Mesenchymal stem cell (in vitro differentiated cells and primary cell): ENCODE results near the gene RPL10A.

ENCODE experiments used
- DNase-seq: peaks from one replicate; pipeline ENCODE4 v3.0.0-alpha.2; 2013
- H2AFZ ChIP-seq: one replicate; pipeline ENCODE4 v1.6.1; 2013; ENCODE audit warnings: low read depth, mild to moderate bottlenecking, control low read depth, inconsistent platforms, low read length, moderate library complexity
- H2AK5ac ChIP-seq: 2 replicates; pipeline ENCODE4 v1.6.1; 2013; ENCODE audit warnings: low read length, moderate library complexity, mild to moderate bottlenecking, inconsistent platforms; ENCODE audit not compliant: severe bottlenecking
- H2BK120ac ChIP-seq: one replicate; pipeline ENCODE4 v1.6.1; 2013; ENCODE audit warnings: low read depth, mild to moderate bottlenecking, inconsistent platforms, low read length, moderate library complexity
- H2BK12ac ChIP-seq, 2 experiments: one replicate each; pipeline ENCODE4 v1.6.1; 2013; ENCODE audit warnings: inconsistent platforms in 2 of 2, low read length in 2 of 2, mild to moderate bottlenecking in 2 of 2, moderate library complexity in 2 of 2, control low read depth in 1 of 2
- H2BK15ac ChIP-seq: one replicate; pipeline ENCODE4 v1.6.1; 2013; ENCODE audit warnings: mild to moderate bottlenecking, low read depth, inconsistent platforms; ENCODE audit not compliant: poor library complexity, severe bottlenecking
- H2BK5ac ChIP-seq: 2 replicates; pipeline ENCODE4 v1.6.1; 2013; ENCODE audit warnings: low read depth, mild to moderate bottlenecking, low read length, control low read depth, inconsistent platforms; ENCODE audit not compliant: poor library complexity, severe bottlenecking
- H3K14ac ChIP-seq, 2 experiments: one replicate each; pipeline ENCODE4 v1.6.1; 2013; ENCODE audit warnings: inconsistent platforms in 2 of 2, low read length in 2 of 2, control low read depth in 1 of 2, mild to moderate bottlenecking in 1 of 2, moderate library complexity in 1 of 2
- H3K18ac ChIP-seq, 2 experiments: one replicate each; pipeline ENCODE4 v1.6.1; 2013; ENCODE audit warnings: inconsistent platforms in 2 of 2, low read length in 2 of 2, control low read depth in 1 of 2, low read depth in 1 of 2, mild to moderate bottlenecking in 1 of 2
- H3K23ac ChIP-seq, 2 experiments: one replicate each; pipeline ENCODE4 v1.6.1; 2013; ENCODE audit warnings: inconsistent platforms in 2 of 2, low read length in 2 of 2, mild to moderate bottlenecking in 2 of 2, moderate library complexity in 2 of 2, control low read depth in 1 of 2
- H3K27ac ChIP-seq: 2 replicates; pipeline ENCODE4 v1.5.1; 2013; ENCODE audit warnings: mild to moderate bottlenecking, moderate library complexity, low read length, control low read depth, inconsistent platforms; ENCODE audit not compliant: poor library complexity, severe bottlenecking
- H3K27me3 ChIP-seq, 2 experiments: 2 replicates each; pipeline versions ENCODE4 v1.6.1 to v1.7.0; 2013; ENCODE audit warnings: low read length in 2 of 2, mild to moderate bottlenecking in 2 of 2, moderate library complexity in 2 of 2, control low read depth in 1 of 2, inconsistent platforms in 1 of 2; ENCODE audit not compliant: control insufficient read depth in 1 of 2, insufficient read depth in 1 of 2
- H3K36me3 ChIP-seq, 2 experiments: 2 replicates each; pipeline versions ENCODE4 v1.6.1 to v1.7.0; 2013; ENCODE audit warnings: low read length in 2 of 2, control low read depth in 1 of 2, inconsistent platforms in 1 of 2, low read depth in 1 of 2, mild to moderate bottlenecking in 1 of 2; ENCODE audit not compliant: insufficient read depth in 2 of 2, control insufficient read depth in 1 of 2
- H3K4ac ChIP-seq, 2 experiments: one replicate each; pipeline ENCODE4 v1.6.1; 2013; ENCODE audit warnings: inconsistent platforms in 2 of 2, low read length in 2 of 2, mild to moderate bottlenecking in 2 of 2, moderate library complexity in 2 of 2, control low read depth in 1 of 2, low read depth in 1 of 2
- H3K4me1 ChIP-seq: 2 replicates; pipeline ENCODE4 v1.6.1; 2013; ENCODE audit warnings: low read depth, low read length, control low read depth; ENCODE audit not compliant: control insufficient read depth, insufficient read depth
- H3K4me2 ChIP-seq: 2 replicates; pipeline ENCODE4 v1.6.1; 2013; ENCODE audit warnings: low read length, mild to moderate bottlenecking, inconsistent platforms; ENCODE audit not compliant: poor library complexity, severe bottlenecking
- H3K4me3 ChIP-seq, 2 experiments: 2 replicates each; pipeline versions ENCODE4 v1.5.1 to v1.7.0; 2013; ENCODE audit warnings: low read length in 2 of 2, mild to moderate bottlenecking in 2 of 2, control low read depth in 1 of 2, low read depth in 1 of 2; ENCODE audit not compliant: insufficient read depth in 1 of 2
- H3K79me1 ChIP-seq: replicated peaks from 2 replicates; pipeline ENCODE4 v1.6.1; 2013; ENCODE audit warnings: mild to moderate bottlenecking, control low read depth, low read length, inconsistent platforms; ENCODE audit not compliant: poor library complexity, severe bottlenecking
- H3K9ac ChIP-seq: 2 replicates; pipeline ENCODE4 v1.7.0; 2013; ENCODE audit warnings: mild to moderate bottlenecking, low read length, moderate library complexity
- H3K9me3 ChIP-seq: 2 replicates; pipeline ENCODE4 v1.7.0; 2013; ENCODE audit warnings: mild to moderate bottlenecking, low read length; ENCODE audit not compliant: control insufficient read depth
- H4K8ac ChIP-seq: one replicate; pipeline ENCODE4 v1.6.1; 2013; ENCODE audit warnings: inconsistent platforms, mild to moderate bottlenecking, low read length, moderate library complexity
- H4K91ac ChIP-seq: one replicate; pipeline ENCODE4 v1.6.1; 2013; ENCODE audit warnings: mild to moderate bottlenecking, low read length, inconsistent platforms
- WGBS: methylation state at CpG from one replicate; pipeline ENCODE4 v1.1.7; 2013; ENCODE audit warnings: mixed read lengths; 5-methylcytosine and 5-hydroxymethylcytosine counted together

The RPL10A gene

GRCh38 chr6:35452183-35453090, 15.8 kb upstream of the RPL10A start, which contains the start of gene FANCE:
Gene FANCE (plus strand): TSS chr6:35452338. CDS start chr6:35452546, 208 bp downstream.
- no peaks in the 10 kb centered on the region for H3K79me1 ChIP-seq
- H3K18ac ChIP-seq, result peak within 1 kb of the TSS; percentile 89
- WGBS, result under 1% methylated on average over 60 of the region's 87 CpGs
- peak within 1 kb of the TSS in 1 of 2 experiments; percentile 43 for H3K4ac ChIP-seq
- H2BK120ac ChIP-seq, result peak within 1 kb of the TSS; percentile 24
- H3K9me3 ChIP-seq, result no peaks in the 10 kb centered on the region
- DNase-seq, result peak; percentile 92
- peak within 1 kb of the TSS; percentile 84 for H4K91ac ChIP-seq
- peaks cover 8 to 12% of the 10 kb centered on the region in 2 experiments for H3K27me3 ChIP-seq
- H3K4me3 ChIP-seq, result peak within 1 kb of the TSS; percentile 82 to 85
- no peak within 1 kb of the TSS for H2BK5ac ChIP-seq
- H3K27ac ChIP-seq, result no peak within 1 kb of the TSS
- H3K4me2 ChIP-seq, result peak within 1 kb of the TSS; percentile 100
- H3K9ac ChIP-seq, result peak within 1 kb of the TSS; percentile 76
- peak within 1 kb of the TSS; percentile 79 for H2AFZ ChIP-seq
- H3K14ac ChIP-seq, result peak within 1 kb of the TSS in 1 of 2 experiments; percentile 78
- H3K4me1 ChIP-seq, result peaks cover 10% of the 10 kb centered on the region
- peak within 1 kb of the TSS in 1 of 2 experiments; percentile 89 for H3K23ac ChIP-seq
- peak within 1 kb of the TSS in 1 of 2 experiments; percentile 63 for H2BK12ac ChIP-seq
- H2AK5ac ChIP-seq, result no peak within 1 kb of the TSS
- H4K8ac ChIP-seq, result peak within 1 kb of the TSS; percentile 74
- H2BK15ac ChIP-seq, result no peak within 1 kb of the TSS
- H3K36me3 ChIP-seq, result peaks cover 3 to 9% of the 10 kb centered on the region in 2 experiments

GRCh38 chr6:35453236-35453635, 15.0 kb upstream of the RPL10A start:
- peaks cover 10% of the 10 kb centered on the region for H3K4me1 ChIP-seq
- no peak overlapping the region for H2AFZ ChIP-seq
- H2BK12ac ChIP-seq, result no peak overlapping the region
- H3K27ac ChIP-seq, result no peak overlapping the region
- H3K18ac ChIP-seq, result no peak overlapping the region
- H3K36me3 ChIP-seq, result peaks cover 3 to 16% of the 10 kb centered on the region in 2 experiments
- no peak overlapping the region for H3K4ac ChIP-seq
- no peak overlapping the region for H2BK120ac ChIP-seq
- H3K9ac ChIP-seq, result peak overlapping the region; percentile 76
- H3K9me3 ChIP-seq, result no peaks in the 10 kb centered on the region
- no peak overlapping the region for H2AK5ac ChIP-seq
- no peaks in the 10 kb centered on the region for H3K79me1 ChIP-seq
- no peak overlapping the region for H2BK15ac ChIP-seq
- H4K91ac ChIP-seq, result no peak overlapping the region
- peak overlapping the region in 1 of 2 experiments; percentile 85 for H3K4me3 ChIP-seq
- H3K4me2 ChIP-seq, result no peak overlapping the region
- 65% methylated on average over 2 of the region's 3 CpGs for WGBS
- H3K23ac ChIP-seq, result no peak overlapping the region
- DNase-seq, result no peak
- no peak overlapping the region for H4K8ac ChIP-seq
- H3K27me3 ChIP-seq, result peaks cover 8 to 12% of the 10 kb centered on the region in 2 experiments
- H2BK5ac ChIP-seq, result no peak overlapping the region
- H3K14ac ChIP-seq, result no peak overlapping the region

DNA sequence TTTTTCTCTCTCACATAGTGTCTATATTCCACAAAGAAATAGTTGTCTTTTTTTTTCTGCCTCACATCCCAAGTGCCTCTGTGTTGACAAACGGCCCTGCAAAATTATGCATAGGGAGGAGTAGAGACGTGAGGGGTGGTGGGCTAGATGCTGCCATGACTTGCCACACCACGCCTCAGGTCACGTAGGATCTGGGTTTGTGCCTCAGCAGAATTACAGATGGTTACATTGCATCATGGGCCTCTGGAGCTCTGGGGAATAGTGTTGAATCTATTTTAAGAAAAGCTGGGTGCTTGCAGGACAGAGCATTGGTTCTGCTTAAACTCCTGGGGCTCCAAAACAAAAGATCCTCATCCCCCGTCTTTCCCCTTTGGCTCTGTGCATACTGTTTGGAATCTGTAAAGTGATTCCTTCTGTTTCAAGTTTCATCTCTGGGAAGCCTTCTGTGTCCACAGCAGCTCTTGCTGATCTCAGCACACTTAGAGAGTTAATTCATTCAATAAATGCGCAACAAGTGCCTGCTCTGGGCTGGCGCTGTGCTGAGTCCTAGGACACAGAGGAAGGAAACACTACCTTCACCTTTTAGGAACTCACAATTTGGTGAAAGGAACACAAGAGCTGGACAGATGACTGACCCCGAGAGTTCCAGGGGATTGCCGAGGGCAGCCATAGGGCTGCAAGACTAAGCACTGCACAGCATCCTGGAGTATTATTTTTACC, 13.7 kb upstream of the RPL10A start:
- Histone ChIP-seq H3K27me3 (peaks cover 8 to 12% of the 10 kb centered on the region in 2 experiments), H3K4me2 (no peak overlapping the region), H3K79me1 (no peaks in the 10 kb centered on the region), H2AFZ (no peak overlapping the region), H4K8ac (no peak overlapping the region), H3K9me3 (no peaks in the 10 kb centered on the region), H2BK5ac (no peak overlapping the region), H3K18ac (no peak overlapping the region), H2BK12ac (no peak overlapping the region), H3K4me3 (peak overlapping the region in 1 of 2 experiments; percentile 26), H2BK120ac (no peak overlapping the region), H3K14ac (no peak overlapping the region), H3K36me3 (peaks cover 3 to 25% of the 10 kb centered on the region in 2 experiments), H3K27ac (no peak overlapping the region), H2AK5ac (no peak overlapping the region), H2BK15ac (no peak overlapping the region), H3K9ac (peak overlapping the region; percentile 23), H3K23ac (no peak overlapping the region), H4K91ac (no peak overlapping the region), H3K4me1 (peaks cover 10% of the 10 kb centered on the region), H3K4ac (no peak overlapping the region)
- no peak for DNase-seq
- WGBS, result 89% methylated on average over 9 of the region's 9 CpGs

GRCh38 chr6:35457907-35458306, 10.3 kb upstream of the RPL10A start:
- H3K4me3 ChIP-seq, result no peak overlapping the region
- no peak overlapping the region for H4K8ac ChIP-seq
- H3K9ac ChIP-seq, result no peak overlapping the region
- no peak overlapping the region for H3K18ac ChIP-seq
- H2BK15ac ChIP-seq, result no peak overlapping the region
- H2BK120ac ChIP-seq, result no peak overlapping the region
- no peaks in the 10 kb centered on the region for H3K79me1 ChIP-seq
- WGBS, result 94% methylated on average over 3 of the region's 4 CpGs
- H3K36me3 ChIP-seq, result peaks cover 8 to 37% of the 10 kb centered on the region in 2 experiments
- no peak overlapping the region for H3K14ac ChIP-seq
- no peak overlapping the region for H4K91ac ChIP-seq
- no peaks in the 10 kb centered on the region for H3K4me1 ChIP-seq
- H2AK5ac ChIP-seq, result no peak overlapping the region
- no peak overlapping the region for H3K27ac ChIP-seq
- DNase-seq, result no peak
- H2BK12ac ChIP-seq, result no peak overlapping the region
- H2AFZ ChIP-seq, result no peak overlapping the region
- no peak overlapping the region for H3K4ac ChIP-seq
- no peaks in the 10 kb centered on the region for H3K9me3 ChIP-seq
- H3K4me2 ChIP-seq, result no peak overlapping the region
- no peaks in the 10 kb centered on the region for H3K27me3 ChIP-seq
- no peak overlapping the region for H2BK5ac ChIP-seq
- H3K23ac ChIP-seq, result no peak overlapping the region
